ENCODE measurements around the gene SCN3B.
"Not testable (repeated sequence)": the region's sequence is repeated elsewhere in the genome, so short reads cannot be mapped to it uniquely, and the experiment has no call there.

Gene SCN3B

GRCh38 chr11:123654566-123655081 lies at the start of gene SCN3B:
SCN3B (minus strand) TSS chr11:123654624; CDS start chr11:123653801, 823 bp downstream.
- no peak for FAIRE-seq

- FAIRE-seq = no peak
These were observed 48.3 kb upstream of the SCN3B start for GRCh38 chr11:123702696-123703095.

- FAIRE-seq = no peak
These were observed 47.7 kb upstream of the SCN3B start for GRCh38 chr11:123702139-123702538.

GRCh38 chr11:123700772-123701171 lies 46.3 kb upstream of the SCN3B start:
- FAIRE-seq = no peak

GRCh38 chr11:123698546-123699127 lies 44.2 kb upstream of the SCN3B start:
- no peak for FAIRE-seq

GRCh38 chr11:123696183-123696582 lies 41.8 kb upstream of the SCN3B start:
- no peak for FAIRE-seq

- FAIRE-seq = no peak
These were observed 40.8 kb upstream of the SCN3B start for GRCh38 chr11:123695231-123695630.

- FAIRE-seq = no peak
These were observed 40.1 kb upstream of the SCN3B start for GRCh38 chr11:123694551-123694950.

GRCh38 chr11:123692961-123693360 lies 38.5 kb upstream of the SCN3B start:
- FAIRE-seq = no peak

GRCh38 chr11:123690485-123690884 lies 36.1 kb upstream of the SCN3B start:
- FAIRE-seq = no peak

GRCh38 chr11:123684601-123685000 lies 30.2 kb upstream of the SCN3B start:
- no peak for FAIRE-seq

GRCh38 chr11:123683428-123684170 lies 29.2 kb upstream of the SCN3B start:
- FAIRE-seq = no peak

GRCh38 chr11:123682696-123683410 lies 28.4 kb upstream of the SCN3B start:
- FAIRE-seq = no peak

GRCh38 chr11:123681030-123681429 lies 26.6 kb upstream of the SCN3B start:
- FAIRE-seq = no peak

- FAIRE-seq = no peak
These were observed 23.8 kb upstream of the SCN3B start for GRCh38 chr11:123678246-123678645.

GRCh38 chr11:123677510-123677909 lies 23.1 kb upstream of the SCN3B start:
- FAIRE-seq = no peak

GRCh38 chr11:123674297-123674696 lies 19.9 kb upstream of the SCN3B start:
- no peak for FAIRE-seq

- FAIRE-seq = no peak
These were observed 18.1 kb upstream of the SCN3B start for GRCh38 chr11:123672568-123672967.

GRCh38 chr11:123671534-123671933 lies 17.1 kb upstream of the SCN3B start:
- no peak for FAIRE-seq

GRCh38 chr11:123670081-123670480 lies 15.7 kb upstream of the SCN3B start:
- FAIRE-seq = no peak

- no peak for FAIRE-seq
These were observed 10.9 kb upstream of the SCN3B start for GRCh38 chr11:123665306-123665705.

GRCh38 chr11:123659965-123660364 lies 5.5 kb upstream of the SCN3B start:
- FAIRE-seq = not testable (repeated sequence)

- no peak for FAIRE-seq
These were observed 4.9 kb upstream of the SCN3B start for GRCh38 chr11:123659311-123659710.
